Neural crest cell (in vitro differentiated cells): ENCODE results near the gene QRFP. TPM values are rescaled to one million over a fixed set of nuclear protein-coding genes. Genes with fewer than 3 reads are reported as not detected.

Source experiments
- DNase-seq: peaks from one replicate; pipeline ENCODE4 v3.0.0; 2021; ENCODE audit warnings: low read depth, mixed read lengths, low spot score
- H3K27ac Mint-ChIP-seq: one replicate; pipeline ENCODE4 v1.8.0; 2021; ENCODE audit warnings: mild to moderate bottlenecking, mixed read lengths; ENCODE audit not compliant: unreplicated experiment
- H3K27me3 Mint-ChIP-seq: 2 replicates; pipeline ENCODE4 v1.8.0; 2021; ENCODE audit warnings: low read depth, mild to moderate bottlenecking, mixed read lengths
- H3K36me3 Mint-ChIP-seq: 2 replicates; pipeline ENCODE4 v1.8.0; 2021; ENCODE audit warnings: low read depth, mild to moderate bottlenecking, mixed read lengths
- H3K4me1 Mint-ChIP-seq: 2 replicates; pipeline ENCODE4 v1.8.0; 2021; ENCODE audit warnings: mixed read lengths
- H3K4me3 Mint-ChIP-seq: one replicate; pipeline ENCODE4 v1.8.0; 2021; ENCODE audit warnings: mild to moderate bottlenecking, mixed read lengths
- H3K9me3 Mint-ChIP-seq: 2 replicates; pipeline ENCODE4 v1.8.0; 2021; ENCODE audit warnings: mixed read lengths
- long read RNA-seq: library from polyadenylated mRNA; unstranded; transcript quantifications from one replicate; pipeline ENCODE4 v2.0.0, GENCODE V29; 2020
- total RNA-seq: library from RNA; stranded (reverse); gene quantifications from 2 replicates; pipeline ENCODE4 v1.2.1, GENCODE V29; 2021
- TF ChIP-seq, protein P1 (sequence below): fragments of 200-600 bp; sonication (generic); conservative IDR thresholded peaks from 2 replicates; pipeline ENCODE4 v1.5.0; 2021; ENCODE audit warnings: antibody characterized with exemption, mild to moderate bottlenecking

QRFP gene, protein sequence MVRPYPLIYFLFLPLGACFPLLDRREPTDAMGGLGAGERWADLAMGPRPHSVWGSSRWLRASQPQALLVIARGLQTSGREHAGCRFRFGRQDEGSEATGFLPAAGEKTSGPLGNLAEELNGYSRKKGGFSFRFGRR
- total RNA-seq = not detected in 2 replicates
- long read RNA-seq, partial matches to known transcripts = 0 of 1 reads
- long read RNA-seq, other reads (novel, unspliced or antisense) = 1 of 1 reads

DNA sequence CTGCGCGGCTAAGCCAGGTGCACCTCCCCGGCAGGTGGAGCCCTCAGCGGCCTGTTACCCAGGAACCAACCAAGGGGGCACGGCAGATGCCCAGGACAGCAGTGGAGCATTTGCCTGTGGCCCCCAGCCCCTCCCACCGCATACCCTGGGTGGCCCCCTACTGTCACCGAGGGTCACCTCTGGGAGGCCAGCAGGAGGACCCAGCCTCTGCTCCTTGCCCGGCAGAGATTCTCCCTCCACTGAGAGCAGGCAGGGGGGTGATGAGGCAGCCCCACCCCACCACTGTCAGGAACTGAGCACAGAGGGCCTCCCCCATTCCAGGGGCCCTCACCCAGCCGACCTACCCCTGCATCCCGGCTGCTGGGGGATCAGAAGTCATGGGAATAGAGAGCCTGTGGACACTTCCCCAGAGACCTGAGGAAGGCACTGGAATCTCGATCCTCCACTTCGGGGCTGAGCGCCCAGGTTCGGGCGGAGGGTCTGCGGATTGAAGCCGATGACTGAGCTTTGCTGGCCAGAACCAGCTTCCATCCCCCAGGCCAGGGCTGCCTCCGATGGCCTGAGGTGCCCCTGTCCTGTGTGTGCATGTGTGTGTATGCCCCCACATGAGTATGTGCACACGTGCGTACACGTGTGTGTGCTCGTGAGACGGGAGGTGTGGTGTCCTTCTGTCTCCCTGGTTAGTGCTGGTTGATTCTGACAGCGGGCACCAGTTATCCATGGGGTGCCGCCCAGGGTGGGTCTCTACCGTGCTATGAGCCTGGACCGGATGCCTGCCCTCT is at the start of gene QRFP:
QRFP (minus strand) TSS at position 580 of the 782 bp plus-strand sequence. CDS start 2,974 bp downstream, outside the sequence.
- Mint-ChIP-seq H3K27ac (peak within 1 kb of the TSS; percentile 16), H3K36me3 (no peaks in the 10 kb centered on the region), H3K4me1 (peaks cover 24% of the 10 kb centered on the region), H3K9me3 (no peaks in the 10 kb centered on the region), H3K4me3 (peak within 1 kb of the TSS; percentile 62), H3K27me3 (peaks cover 4% of the 10 kb centered on the region)
- no peak for DNase-seq
- TF ChIP-seq, protein P1, sequence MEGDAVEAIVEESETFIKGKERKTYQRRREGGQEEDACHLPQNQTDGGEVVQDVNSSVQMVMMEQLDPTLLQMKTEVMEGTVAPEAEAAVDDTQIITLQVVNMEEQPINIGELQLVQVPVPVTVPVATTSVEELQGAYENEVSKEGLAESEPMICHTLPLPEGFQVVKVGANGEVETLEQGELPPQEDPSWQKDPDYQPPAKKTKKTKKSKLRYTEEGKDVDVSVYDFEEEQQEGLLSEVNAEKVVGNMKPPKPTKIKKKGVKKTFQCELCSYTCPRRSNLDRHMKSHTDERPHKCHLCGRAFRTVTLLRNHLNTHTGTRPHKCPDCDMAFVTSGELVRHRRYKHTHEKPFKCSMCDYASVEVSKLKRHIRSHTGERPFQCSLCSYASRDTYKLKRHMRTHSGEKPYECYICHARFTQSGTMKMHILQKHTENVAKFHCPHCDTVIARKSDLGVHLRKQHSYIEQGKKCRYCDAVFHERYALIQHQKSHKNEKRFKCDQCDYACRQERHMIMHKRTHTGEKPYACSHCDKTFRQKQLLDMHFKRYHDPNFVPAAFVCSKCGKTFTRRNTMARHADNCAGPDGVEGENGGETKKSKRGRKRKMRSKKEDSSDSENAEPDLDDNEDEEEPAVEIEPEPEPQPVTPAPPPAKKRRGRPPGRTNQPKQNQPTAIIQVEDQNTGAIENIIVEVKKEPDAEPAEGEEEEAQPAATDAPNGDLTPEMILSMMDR = no peak

DNA sequence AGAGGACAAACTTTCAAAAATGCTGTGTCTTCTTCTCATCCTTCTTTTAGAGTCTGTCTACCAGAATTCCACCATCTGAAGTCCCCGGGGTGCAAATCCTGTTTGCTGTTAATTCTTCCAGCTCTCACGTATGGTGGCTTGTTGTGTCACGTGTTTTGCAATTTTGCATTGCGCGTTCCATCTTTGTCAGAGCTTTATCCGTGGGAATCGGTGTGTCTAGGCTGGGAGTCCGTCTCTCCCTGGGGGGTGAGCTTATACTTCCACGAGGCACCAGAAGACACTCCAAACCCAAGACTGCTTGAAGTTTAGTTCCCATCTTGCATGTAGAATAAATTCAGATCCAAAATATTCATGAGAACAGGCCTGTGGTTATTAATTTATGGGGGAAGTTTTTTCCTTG is 48.6 kb upstream of the QRFP start:
- peaks cover 92% of the 10 kb centered on the region for H3K27me3 Mint-ChIP-seq
- DNase-seq = no peak
- H3K36me3 Mint-ChIP-seq = no peaks in the 10 kb centered on the region
- no peaks in the 10 kb centered on the region for H3K4me1 Mint-ChIP-seq
- TF ChIP-seq, protein P1 = no peak
- H3K4me3 Mint-ChIP-seq = no peak overlapping the region
- no peak overlapping the region for H3K27ac Mint-ChIP-seq
- H3K9me3 Mint-ChIP-seq = no peaks in the 10 kb centered on the region

DNA sequence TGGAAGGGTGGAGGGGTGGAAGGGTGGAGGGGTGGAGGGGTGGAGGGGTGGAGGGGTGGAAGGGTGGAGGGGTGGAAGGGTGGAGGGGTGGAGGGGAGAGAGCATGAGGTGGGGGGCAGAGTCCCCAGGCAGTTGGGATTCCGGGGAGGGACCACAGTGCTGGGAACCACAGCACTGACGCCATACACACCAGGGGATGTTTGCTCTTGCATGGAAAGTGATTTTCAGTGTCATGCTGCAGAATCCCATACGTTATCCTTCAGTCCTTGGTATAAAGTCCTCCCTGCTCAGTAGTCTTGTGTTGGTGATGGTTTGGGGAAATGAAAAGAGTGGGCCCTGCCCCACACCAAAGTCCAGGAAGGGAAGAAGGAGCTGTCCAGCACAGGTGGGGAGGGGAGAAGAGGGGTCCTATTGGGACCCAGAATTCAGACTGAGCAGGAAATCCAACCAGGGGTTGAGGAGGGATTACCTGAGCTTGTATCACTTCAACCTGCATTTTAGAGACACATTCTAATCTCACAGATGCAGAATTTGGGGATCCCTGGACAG is 48.0 kb upstream of the QRFP start:
- Mint-ChIP-seq H3K27ac (no peak overlapping the region), H3K4me3 (no peak overlapping the region), H3K4me1 (no peaks in the 10 kb centered on the region), H3K27me3 (peaks cover 92% of the 10 kb centered on the region), H3K36me3 (no peaks in the 10 kb centered on the region), H3K9me3 (no peaks in the 10 kb centered on the region)
- DNase-seq = no peak
- TF ChIP-seq, protein P1 = no peak

DNA sequence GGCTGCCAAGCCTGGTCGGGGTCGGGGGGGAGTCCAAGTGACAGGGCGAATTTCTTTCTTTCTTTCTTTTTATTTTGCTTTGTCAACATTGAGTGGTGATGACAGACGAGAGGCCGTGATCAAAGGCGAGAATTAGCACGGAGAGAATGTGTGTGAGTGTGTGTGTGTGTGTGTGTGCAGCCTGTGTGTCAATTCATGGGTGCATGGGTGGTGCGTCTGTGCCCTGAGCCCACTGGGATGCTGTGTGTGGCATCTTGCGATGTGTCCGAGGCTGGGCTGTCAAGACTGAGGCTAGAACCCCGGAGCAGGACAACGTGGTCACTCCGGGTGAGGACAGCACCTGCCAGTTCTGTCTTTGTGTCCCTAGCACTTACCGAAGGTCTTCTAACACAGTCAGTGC is 47.2 kb upstream of the QRFP start:
- Mint-ChIP-seq H3K27me3 (peaks cover 87% of the 10 kb centered on the region), H3K36me3 (no peaks in the 10 kb centered on the region), H3K4me1 (peaks cover 2% of the 10 kb centered on the region), H3K27ac (no peak overlapping the region), H3K9me3 (no peaks in the 10 kb centered on the region), H3K4me3 (no peak overlapping the region)
- no peak for DNase-seq
- TF ChIP-seq, protein P1 = no peak

DNA sequence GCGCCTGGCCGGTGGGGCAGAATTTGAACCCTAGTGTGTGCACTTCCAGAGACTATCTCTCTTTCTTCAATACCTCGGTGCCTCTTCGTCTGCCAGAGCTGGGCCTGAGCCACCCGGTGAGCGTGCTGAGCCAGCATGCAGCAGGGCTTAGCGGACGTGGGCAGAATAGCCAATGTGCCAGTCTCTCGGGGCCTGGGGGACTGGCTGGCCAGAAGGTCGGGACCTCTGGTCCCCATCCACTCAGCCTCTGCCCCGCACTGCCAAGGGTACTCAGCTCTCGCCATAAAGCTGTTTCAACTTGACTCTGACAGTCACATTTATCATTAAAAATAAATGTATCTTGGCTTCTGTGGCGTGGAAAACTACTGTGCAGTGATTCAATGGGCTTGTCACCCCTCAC is 46.6 kb upstream of the QRFP start:
- no peak for DNase-seq
- Mint-ChIP-seq H3K4me3 (no peak overlapping the region), H3K4me1 (peaks cover 4% of the 10 kb centered on the region), H3K27ac (no peak overlapping the region), H3K36me3 (no peaks in the 10 kb centered on the region), H3K27me3 (peaks cover 83% of the 10 kb centered on the region), H3K9me3 (no peaks in the 10 kb centered on the region)
- TF ChIP-seq, protein P1 = no peak
